Suppressor macrophage (primary cell): ENCODE measurements around the gene FRMD4A.

Experiments
- DNase-seq, 4 experiments: peaks; one replicate each; pipeline ENCODE4 v3.0.0-alpha.2; 2020 to 2022

FRMD4A gene

DNA sequence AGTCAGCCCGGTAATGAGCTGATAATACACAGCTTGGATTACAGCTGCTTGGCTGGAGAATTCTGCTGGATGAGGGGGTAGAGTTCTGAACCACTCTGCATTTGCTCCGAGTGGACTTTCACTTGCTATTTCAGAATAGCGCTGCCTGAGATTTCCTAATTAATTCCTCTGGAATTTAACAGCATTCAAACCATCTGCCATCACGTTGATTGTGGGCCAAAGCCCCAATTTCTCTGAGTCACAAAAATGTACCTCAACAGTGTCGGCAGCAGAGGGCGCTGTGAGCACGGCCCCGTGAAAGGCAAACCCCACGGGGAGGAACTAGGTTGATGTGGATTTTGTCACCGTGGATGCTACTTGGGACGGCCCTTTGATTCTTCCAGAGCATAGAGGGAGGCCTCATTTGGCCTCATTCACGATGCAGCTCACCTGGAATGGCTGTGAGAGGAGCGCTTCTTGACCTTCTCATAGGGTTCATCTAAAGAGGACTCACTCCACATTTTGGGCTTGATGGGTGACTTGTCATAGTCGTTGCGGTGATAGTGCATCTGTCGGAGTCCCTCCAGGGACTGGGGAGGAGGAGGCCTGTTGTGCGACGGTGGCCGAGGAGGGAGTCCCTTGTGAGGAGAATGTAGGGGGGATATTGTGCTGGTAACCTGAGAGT, 670.7 kb downstream of the FRMD4A start:
- peak; percentile 74 to 81 (median 77) for DNase-seq

DNA sequence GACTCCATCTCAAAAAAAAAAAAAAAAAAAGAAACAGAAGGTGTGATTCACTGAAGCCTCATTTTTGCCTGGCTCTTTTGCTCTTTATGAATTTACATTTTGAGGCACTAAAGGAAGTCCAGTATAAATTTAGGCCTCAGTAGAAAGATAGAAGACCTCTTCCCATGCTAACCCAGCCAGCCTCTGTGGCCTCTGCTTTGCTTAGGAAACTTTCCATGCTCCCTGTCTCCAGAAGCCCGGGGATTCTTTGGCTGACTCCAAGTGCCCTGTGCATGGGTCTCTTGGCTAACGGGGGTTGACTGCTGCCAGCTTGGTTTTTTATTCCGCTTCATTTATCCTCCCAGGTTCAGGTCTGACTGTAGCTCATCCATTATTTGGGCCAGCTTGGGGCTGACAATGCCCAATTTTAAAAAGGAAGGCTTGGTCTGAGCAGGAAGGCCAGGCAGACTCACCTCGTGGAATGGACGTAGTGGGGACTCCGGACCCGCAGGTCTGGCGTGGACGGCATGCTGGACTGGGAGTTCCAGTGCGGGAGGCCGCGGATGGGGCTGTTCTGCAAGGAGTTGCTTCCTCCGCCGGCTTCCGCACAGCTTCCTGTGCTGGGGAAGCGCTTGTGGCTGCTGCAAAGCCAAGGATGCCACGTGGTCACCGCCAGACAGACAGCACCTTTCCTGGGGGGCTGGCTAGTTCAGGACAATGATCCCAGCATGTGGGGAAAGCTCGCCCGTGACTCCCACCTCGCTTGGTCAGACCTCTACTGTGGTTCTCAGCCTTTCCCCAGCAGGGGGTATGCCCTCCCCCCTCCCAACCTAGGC, 671.6 kb downstream of the FRMD4A start:
- peak; percentile 30 to 56 (median 43) for DNase-seq

DNA sequence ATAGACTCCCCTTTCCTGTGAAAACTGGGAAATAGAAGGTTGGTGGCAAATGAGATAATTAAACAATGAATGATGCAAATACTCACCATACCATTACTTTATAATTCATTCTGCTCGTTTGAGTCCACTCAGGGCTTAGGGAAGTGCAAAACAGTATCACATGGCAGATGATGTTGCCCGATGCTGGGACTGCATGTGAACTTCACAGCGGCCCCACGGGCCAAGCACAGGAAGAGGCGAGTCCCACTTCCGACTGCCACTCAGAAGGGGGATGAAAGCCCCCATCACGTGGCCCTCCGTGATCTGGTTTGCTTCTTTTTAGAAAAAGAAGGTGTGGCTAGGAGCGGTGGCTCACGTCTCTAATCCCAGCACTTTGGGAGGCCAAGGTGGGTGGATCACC, 672.5 kb downstream of the FRMD4A start:
- peak; percentile 47 to 58 (median 54) for DNase-seq

DNA sequence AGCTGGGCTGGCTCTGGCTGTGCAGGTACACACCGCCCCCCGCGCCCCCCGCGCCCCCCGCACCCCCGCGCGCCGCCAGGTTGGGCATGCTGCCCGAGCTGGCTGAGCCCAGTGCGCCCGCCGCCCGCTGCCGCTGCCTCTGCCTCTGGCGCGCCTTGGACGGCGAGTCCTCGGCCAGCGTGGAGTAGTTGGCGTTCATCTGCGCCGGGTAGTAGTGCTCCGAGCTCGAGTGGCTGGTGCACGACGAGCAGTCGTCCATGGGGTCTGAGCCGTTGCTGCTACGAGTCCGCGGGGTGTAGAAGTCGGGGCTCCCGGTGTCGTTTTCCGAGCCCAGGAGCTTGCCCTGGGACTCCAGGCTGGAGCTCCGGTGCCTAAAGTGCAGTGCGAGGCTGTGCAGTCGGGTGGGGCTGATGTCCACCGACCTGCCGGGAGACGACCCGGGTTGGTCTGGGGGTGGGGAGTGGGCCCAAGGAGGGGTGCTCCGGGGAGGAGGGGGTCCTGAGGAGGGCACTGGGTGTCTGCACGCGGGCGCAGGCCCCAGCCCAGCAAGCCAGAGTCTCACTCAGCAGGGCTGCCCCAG, 673.5 kb downstream of the FRMD4A start:
- no peak for DNase-seq

DNA sequence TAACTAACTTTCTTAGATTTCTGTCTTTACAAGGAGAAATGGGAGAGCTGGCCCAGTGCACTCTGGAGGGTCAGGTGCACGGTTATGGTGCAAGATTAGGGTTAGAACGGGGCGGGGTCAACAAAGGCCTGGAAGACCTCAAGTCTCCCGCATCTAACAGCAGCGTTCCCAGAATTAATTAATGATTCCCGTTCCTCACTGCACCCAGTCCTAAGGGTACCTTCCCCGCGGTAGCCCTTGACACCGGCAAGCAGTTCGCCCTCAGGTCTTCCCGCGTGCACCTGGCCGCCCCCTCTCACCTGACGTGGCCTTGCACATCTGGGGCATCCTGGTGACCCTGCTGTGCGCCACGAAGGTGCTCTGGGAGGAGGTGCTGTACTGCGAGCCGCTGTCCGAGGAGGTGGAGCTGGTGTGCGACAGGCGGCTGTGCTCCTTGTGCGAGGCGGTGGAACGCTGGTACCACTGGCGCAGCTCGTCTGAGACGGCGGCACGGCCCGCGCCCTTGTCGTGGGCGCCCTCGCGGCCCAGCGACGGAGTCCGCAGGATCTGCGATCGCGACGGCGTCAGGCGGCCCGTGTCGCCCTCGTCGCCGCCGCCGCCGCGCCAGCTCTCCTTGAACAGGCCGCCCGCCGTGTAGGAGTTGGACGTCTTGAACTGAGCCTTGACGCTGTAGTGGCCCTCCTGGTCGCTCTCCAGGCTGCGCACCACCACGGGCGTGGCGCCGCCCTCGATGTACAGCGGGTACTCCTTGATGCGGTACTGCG, 674.2 kb downstream of the FRMD4A start:
- DNase-seq: no peak

DNA sequence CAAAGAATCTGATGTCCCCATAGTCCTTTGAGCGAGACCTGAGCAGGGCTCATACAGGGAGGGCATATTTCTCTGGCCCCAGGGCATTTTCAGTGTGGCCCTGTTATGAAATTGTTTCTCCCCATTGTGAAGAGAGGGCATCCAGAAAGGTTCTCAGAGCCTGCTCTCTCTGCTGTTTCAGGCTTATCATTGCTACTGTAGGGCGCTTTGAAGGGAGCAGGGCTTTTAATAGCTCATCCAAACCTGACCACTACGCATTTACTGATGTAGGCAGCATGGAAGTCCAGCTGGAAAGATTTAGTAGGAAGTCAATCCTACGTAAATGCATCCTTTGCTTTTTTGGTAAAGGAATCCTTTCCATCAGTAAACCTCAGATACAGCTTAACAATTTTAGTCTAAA, 675.9 kb downstream of the FRMD4A start:
- no peak for DNase-seq

DNA sequence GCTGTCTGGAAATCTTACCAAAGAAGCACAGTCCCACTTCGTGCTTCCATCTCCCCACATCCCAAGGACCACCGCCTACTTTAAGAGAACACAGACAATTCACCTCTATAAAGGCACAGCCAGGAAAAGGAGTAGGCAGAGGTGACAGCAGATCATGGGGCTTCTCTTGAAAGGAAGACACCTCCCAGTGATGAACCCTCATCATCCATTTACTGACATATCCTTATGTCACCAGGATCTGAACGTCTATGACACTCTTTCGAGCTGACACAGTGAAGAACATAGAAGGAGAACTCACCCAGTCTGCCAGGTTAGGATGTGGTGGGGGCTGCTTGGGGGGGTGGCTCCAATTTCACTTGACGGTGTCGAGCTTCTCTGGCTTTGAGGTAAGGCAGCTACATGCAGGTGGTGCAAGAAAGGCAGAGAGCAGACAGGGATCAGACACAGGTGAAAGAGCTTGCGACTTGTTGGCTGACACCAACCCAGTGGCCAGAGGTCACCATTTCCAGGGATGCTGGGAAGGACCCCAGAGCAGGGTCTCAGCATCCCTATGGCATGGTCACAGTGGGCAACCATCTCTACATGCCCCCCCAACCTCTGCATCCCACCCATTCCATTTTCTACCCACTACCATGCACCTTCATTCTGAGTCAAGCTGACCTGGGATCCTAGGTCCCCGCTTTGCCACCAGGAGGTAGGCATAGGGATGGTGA, 676.5 kb downstream of the FRMD4A start:
- no peak for DNase-seq

DNA sequence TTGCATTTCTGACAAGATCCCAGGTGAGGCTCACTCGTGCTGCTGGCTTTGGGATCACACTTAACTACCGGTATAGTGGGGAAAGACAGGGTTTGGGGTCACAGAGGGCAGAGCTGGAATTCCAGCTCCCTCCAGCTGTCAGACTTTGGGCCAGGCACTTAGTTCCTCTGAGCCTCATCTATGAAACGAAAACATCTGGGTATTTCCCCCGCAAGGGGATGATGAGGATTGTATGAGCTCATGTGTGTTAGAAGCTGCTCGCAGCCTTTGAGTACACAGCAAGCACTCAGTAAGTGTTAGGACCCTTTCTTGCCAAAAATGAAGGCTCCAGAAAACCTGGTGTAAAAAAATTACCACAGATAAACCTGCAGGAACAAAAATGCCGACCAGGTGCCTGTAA, 677.9 kb downstream of the FRMD4A start:
- no peak for DNase-seq

DNA sequence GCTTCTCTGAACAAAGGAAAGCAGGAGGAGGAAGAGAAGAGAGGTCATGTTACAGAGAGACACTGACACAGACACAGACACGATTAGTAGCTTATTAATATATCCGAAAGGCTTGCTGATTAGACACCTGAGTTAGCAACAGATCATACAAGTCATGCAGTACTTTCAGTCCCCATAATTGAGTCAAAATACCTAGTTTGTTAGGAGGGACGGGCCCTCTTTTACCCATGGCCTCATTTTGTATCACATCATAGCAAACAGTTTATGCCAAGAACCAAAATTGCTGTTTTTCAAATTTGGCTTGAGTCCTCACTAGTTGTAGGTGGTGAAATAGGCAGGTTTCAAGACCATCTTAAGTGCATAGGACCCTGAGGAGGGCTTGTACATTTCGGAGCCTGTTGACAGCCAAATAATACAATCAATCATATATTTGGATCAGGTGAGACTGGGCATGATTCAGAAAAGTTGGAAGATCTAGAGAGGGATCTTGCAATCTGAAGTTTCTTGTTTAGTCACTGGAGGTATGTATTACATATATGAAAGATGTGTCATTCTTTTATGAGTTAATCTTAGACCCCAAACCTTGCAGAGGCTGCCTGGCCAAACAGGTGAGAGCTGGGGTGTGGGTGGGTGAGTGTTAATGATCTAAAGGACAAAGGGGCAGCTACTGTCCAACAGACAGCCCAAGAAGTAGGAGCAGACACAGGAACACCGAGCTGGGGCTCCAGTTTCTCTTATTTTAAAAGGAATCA, 678.6 kb downstream of the FRMD4A start:
- no peak for DNase-seq

DNA sequence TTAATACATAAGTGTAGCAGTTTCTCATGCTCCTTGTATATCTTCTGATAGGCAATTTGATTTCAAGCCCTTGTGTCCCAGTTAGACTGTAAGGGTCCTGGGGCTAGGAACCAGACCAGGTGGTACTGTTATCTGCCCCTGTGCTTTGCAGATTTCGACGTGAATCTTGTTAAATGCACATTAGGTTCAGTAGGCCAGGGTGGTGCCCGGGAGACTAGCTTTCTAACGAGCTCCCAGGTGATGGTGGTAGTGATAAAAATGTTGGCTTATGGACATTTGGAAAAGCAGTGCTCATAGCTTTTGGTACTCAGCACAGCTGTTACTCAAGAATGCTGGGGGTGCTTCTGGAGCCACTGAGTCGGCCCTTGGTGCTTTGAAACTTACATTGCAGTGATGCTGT, 679.8 kb downstream of the FRMD4A start:
- no peak for DNase-seq

DNA sequence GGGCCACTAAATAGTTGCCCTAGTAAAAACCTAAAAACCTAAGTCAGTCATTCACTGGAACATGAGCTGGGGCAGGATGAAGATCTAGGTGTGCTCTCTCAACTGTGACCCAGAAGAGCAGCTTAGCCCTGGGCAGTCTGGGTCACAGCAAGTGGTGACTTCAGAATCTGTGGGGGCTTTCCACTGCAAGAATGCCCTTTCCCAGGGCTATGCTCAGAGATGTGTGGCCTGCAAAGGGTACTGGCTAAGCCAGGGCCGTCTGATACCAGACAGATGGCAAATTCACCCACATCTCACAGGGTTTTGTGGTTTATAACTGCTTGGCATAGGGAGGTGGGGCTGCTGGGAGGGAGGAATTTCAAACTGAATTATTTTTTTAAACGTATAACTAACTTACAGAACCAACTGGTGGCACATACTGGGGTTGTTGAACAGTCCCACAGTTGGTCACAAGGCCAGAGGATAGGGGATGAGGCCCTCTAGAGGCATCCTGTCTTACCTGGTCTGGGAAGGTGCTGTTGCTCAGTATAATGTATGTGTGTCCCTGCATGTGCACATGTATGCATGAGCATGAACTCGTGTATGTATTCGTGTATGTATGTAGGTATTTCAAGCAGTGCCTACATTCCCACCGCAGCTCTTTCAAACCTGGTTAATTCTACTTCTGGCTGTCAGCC, 680.7 kb downstream of the FRMD4A start:
- no peak for DNase-seq

DNA sequence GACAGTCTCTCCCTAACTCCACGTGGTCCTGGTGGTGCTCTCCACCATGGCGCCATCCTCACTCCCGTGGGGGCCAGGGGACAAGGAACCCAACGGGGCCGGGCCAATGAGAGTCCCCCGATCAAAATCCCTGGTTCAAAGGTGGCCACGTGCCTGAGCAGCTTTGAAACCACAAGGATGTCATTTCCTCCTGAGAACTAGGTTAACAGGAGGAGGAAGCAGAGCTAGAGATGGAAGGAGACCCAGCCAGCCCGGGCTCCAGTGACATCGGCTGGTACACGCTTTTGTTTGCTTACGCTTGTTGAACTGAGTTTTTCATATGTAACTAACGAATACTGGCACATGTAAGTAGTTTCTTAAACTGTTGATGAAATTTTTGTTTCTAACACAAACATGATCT, 682.3 kb downstream of the FRMD4A start:
- no peak for DNase-seq

DNA sequence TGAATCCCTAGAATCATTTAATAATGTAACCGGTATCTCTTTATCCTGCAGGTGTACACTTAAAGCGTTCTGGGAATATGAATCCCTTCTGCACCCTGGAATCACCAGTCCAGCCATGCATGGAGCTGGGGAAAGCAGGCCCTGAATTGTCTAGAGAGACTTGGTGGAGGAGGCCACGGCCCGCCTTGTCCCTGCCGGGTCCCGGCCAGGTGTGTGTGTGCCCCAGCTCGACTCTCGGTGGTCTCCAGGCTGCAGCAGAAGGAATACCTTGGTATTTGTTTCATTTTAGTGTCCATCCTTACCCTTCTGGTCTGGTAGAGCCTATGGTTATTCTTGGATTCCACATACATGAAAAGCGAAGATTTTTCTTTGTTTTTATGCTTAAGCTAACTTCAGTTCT, 685.9 kb downstream of the FRMD4A start:
- no peak for DNase-seq

DNA sequence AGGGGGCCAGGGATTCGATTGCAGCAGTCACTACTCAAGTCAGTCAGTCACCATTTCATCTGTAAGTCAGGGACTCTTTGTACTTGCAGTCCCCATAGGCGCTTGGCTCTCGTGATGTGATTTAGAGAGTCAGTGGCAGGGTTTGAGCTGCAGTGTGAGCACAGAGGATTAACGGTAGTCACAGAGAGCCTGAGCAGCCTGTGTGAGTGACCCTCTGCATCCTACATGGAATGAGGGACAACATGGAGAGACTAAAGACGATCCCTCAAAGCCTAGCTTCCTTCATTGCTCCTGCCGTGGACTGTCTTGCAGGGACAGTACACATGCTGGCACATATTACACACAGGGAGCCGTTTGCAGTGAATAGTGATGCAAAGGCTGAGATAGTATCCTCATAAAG, 687.7 kb downstream of the FRMD4A start:
- no peak for DNase-seq

DNA sequence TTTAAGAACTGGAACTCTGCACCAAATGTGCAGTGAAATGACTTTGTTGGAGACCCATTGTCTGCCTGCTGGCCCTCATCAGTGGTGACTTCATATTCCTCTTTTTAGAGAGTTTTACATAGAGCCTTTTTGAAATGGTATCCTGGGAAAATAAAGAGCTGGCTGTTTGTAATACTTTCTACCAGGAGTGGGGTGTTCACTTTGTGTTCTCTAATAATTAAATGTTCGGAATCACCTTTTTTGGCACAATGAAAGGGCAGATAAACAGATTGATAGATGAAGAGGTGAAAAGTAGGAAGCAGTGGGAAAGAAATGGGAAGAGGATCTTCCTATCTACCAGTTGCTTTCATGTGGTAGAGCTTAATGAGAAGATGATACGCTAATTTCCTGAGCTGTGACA, 688.4 kb downstream of the FRMD4A start:
- DNase-seq: no peak

DNA sequence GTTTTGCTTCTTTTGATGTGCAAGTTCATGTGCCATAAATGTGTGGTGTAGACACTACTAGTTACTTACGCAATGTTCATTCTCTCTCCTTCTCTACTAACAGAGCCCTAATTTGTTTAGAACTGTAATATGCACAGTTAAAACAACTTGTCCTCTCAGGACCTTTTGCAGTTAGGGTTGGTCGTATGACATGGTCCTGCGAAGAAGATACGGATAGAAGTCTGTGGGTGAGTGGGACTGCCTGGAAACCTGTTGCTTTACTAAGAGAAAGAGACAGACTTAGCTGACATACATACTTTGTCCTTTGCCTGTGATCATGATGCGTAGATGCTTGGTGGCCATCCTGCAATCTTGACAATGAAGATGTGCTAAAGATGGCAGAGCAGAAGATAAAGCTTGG, 692.8 kb downstream of the FRMD4A start:
- DNase-seq: no peak

DNA sequence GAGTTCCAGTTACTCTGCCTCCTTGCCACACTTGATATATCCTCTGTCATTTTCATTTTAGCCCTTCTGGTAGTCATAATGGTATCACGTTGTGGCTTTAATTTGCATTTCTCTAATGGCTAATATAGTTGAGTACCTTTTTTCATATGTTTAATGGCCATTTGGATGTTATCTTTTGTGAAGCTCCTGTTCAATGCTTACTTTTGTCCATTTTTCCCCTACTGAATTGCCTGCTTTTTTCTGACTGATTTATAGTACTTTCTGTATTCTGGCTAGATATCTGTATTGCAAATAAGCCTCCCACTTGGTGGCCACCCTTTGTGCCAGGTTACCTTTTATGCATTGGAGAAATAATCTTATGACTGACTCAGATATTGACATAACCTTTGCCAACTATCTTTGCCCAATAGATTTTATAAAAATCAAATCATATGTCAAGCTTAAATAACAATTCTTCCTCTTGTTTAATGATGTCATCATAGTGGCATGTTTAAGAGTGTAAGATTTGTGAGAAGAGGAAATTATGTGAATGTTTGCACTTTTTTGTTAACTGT, 693.3 kb downstream of the FRMD4A start:
- no peak for DNase-seq

DNA sequence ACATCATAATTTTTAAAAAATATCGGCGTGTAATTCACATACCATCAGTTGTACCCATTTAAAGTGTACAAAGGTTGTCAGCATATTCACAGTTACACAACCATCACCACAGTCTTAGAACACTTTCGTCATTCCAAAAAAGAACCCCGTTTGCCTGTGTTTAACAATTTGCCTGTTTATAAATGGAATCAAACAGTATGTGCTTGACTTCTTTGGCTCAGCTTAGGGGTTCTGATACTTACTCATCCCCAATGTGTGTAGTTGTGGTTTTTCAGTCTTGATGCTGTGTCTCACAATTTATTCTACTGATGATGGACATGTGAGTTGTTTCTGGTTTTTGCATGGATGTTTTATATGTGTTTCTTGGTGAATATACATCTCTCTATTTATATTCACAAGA, 693.9 kb downstream of the FRMD4A start:
- DNase-seq: no peak

DNA sequence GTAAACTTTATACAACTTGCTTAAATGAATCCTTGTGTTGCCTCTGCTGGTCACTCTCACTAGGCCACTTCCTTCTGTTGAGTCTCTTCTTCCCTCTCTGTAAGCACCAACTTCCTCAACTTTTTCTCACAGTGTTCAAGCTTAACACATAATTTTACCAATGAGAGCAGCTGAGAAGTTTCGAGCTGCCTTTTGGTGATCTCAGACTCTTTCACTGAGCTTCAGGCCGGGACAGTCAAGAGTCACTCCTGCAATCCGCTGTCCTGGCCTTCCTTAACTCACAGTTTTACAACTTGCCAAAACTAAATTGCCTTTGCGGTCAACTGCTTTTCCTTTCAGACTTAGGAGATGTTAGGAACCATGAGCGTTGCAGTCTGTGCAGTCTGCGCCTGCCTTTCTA, 696.5 kb downstream of the FRMD4A start:
- DNase-seq: peak; percentile 37 to 73 (median 58)

DNA sequence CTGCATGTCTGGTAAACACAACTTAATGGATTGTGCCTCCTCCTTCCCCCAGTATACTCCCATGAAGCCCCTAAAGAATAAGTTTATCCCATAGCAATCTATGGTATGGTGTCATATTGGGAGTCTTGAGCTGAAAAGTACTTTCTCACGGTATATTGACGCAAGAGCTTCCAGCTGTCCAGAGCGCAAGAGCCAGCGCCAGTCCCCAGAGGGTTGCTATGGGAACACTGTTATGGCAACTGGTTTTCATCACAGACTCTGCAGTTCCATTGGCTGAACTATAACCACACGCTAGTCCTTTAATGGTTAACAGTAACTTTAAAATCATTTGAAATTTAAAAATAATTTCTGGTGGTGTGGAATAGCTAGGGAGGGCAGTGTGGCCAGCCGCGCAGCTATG, 697.0 kb downstream of the FRMD4A start:
- DNase-seq: peak in 2 of 4 experiments; percentile 14 to 16
